H1 (cell line): ENCODE results near the gene C5orf58. TPM values are rescaled to one million over a fixed set of nuclear protein-coding genes. Genes with fewer than 3 reads are reported as not detected.

Source experiments
- TAF7 ChIP-seq: optimal IDR thresholded peaks from 2 replicates; pipeline ENCODE3; 2011; ENCODE audit warnings: low read depth, mild to moderate bottlenecking, inconsistent platforms, low read length, moderate library complexity, borderline replicate concordance
- polyA plus RNA-seq, 7 experiments: library from polyadenylated mRNA; depleted of rRNA in 3 of 7; stranded (reverse) in 5 of 7; unstranded in 2 of 7; fragments of >200 nt in 5 of 7; fragments of 200-250 nt in 2 of 7; gene quantifications; 1 replicate in 5 of 7; 2 replicates in 1 of 7; 4 replicates in 1 of 7; pipeline versions ENCODE4 v1.2.1 to v1.2.3, GENCODE V29; 2011 to 2013; ENCODE audit warnings: missing spikeins in 2 of 7, mixed read lengths in 2 of 7
- total RNA-seq: library from RNA; stranded (reverse); fragmentation: NEBNext Ultra II Directional; extraction: Animal tissue kit (Norgen Biotek cat#: 25700); gene quantifications from 2 replicates; pipeline ENCODE4 v1.2.1, GENCODE V29; 2021

C5orf58 gene
- total and polyA plus RNA-seq, 2 of the 8 experiments (the other 6 are each of a cell fraction or from before 2014, with no cell fraction given), result 0.24 to 1.6 TPM

DNA sequence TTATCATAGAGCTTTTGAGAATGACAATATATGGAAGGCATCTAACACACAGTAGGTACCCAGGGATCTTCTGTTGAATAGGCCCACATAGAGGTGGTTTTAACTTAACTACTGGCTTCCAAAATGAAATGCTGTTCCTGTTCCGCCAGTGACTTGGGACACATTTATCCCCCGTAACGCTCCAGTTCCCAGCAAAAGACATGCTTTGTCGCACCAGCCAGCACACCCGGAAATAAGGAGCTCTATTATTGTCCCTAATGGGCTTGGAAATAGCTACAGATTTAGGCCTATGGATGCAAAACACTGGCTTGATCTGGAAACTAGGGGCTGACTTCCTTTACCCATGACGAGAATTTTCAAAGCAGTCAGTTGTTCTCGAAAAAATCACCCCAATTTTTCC, 45.9 kb upstream of the C5orf58 start (continued):
- no peak for TF ChIP-seq TAF7
